Hippocampal formation (tissue), 2 donors: Measurements from ENCODE around the gene HOMER1.
"Not testable (repeated sequence)": the region's sequence is repeated elsewhere in the genome, so short reads cannot be mapped to it uniquely, and the experiment has no call there.

Experiments used
- DNase-seq, 2 donors: peaks; one replicate each; lab custom pipeline; 2025; lab: John Stamatoyannopoulos, UW

The HOMER1 gene

GRCh38 chr5:79417495-79417894, 96.4 kb downstream of the HOMER1 start:
- no peak for DNase-seq

- no peak for DNase-seq
These were observed 97.4 kb downstream of the HOMER1 start for GRCh38 chr5:79416499-79416898.

GRCh38 chr5:79413112-79413511, 100.8 kb downstream of the HOMER1 start:
- DNase-seq = no peak

- DNase-seq = no peak
These were observed 105.9 kb downstream of the HOMER1 start for GRCh38 chr5:79408028-79408427.

- DNase-seq = no peak
These were observed 106.3 kb downstream of the HOMER1 start for GRCh38 chr5:79407591-79407990.

- DNase-seq = no peak
These were observed 112.7 kb downstream of the HOMER1 start for GRCh38 chr5:79401216-79401615.

GRCh38 chr5:79399046-79399445, 114.9 kb downstream of the HOMER1 start:
- no peak for DNase-seq

- DNase-seq = no peak
These were observed 116.9 kb downstream of the HOMER1 start for GRCh38 chr5:79397080-79397479.

- no peak for DNase-seq
These were observed 117.7 kb downstream of the HOMER1 start for GRCh38 chr5:79396265-79396664.

- no peak for DNase-seq
These were observed 118.6 kb downstream of the HOMER1 start for GRCh38 chr5:79395296-79395695.

- DNase-seq = no peak
These were observed 121.2 kb downstream of the HOMER1 start for GRCh38 chr5:79392776-79393175.

- DNase-seq = no peak
These were observed 127.3 kb downstream of the HOMER1 start for GRCh38 chr5:79386679-79387078.

GRCh38 chr5:79385126-79385525, 128.8 kb downstream of the HOMER1 start:
- not testable (repeated sequence) for DNase-seq

- DNase-seq = no peak
These were observed 135.3 kb downstream of the HOMER1 start for GRCh38 chr5:79378510-79379186.

GRCh38 chr5:79357398-79357797, 156.5 kb downstream of the HOMER1 start:
- no peak for DNase-seq

GRCh38 chr5:79349881-79350280, 164.1 kb downstream of the HOMER1 start:
- DNase-seq = no peak

- DNase-seq = no peak
These were observed 164.9 kb downstream of the HOMER1 start for GRCh38 chr5:79349047-79349446.

GRCh38 chr5:79346420-79346824, 167.5 kb downstream of the HOMER1 start:
- no peak for DNase-seq

GRCh38 chr5:79333852-79334557, 179.9 kb downstream of the HOMER1 start:
- DNase-seq = no peak

GRCh38 chr5:79330071-79330470, 183.9 kb downstream of the HOMER1 start:
- no peak for DNase-seq

- no peak for DNase-seq
These were observed 184.5 kb downstream of the HOMER1 start for GRCh38 chr5:79329453-79329852.
